H1 (cell line): ENCODE results near the gene CAMK2D. TPM values are rescaled to one million over a fixed set of nuclear protein-coding genes. Genes with fewer than 3 reads are reported as not detected.

Experiments used
- CHD7 ChIP-seq: fragments of 300-600 bp; sonication (generic); IDR thresholded peaks from 2 replicates; pipeline ENCODE4 v1.7.1; 2012; ENCODE audit warnings: low read length, moderate library complexity, mild to moderate bottlenecking, inconsistent platforms; ENCODE audit not compliant: insufficient replicate concordance
- MAX ChIP-seq: IDR thresholded peaks from 2 replicates; pipeline ENCODE4 v1.6.1; 2012; ENCODE audit warnings: inconsistent platforms
- ZNF274 ChIP-seq: IDR thresholded peaks from 2 replicates; pipeline ENCODE4 v1.7.0; 2012; ENCODE audit warnings: low read length, borderline replicate concordance; ENCODE audit errors: extremely low read depth
- polyA plus RNA-seq, 7 experiments: library from polyadenylated mRNA; depleted of rRNA in 3 of 7; stranded (reverse) in 5 of 7; unstranded in 2 of 7; fragments of >200 nt in 5 of 7; fragments of 200-250 nt in 2 of 7; gene quantifications; 1 replicate in 5 of 7; 2 replicates in 1 of 7; 4 replicates in 1 of 7; pipeline versions ENCODE4 v1.2.1 to v1.2.3, GENCODE V29; 2011 to 2013; ENCODE audit warnings: missing spikeins in 2 of 7, mixed read lengths in 2 of 7
- total RNA-seq: library from RNA; stranded (reverse); fragmentation: NEBNext Ultra II Directional; extraction: Animal tissue kit (Norgen Biotek cat#: 25700); gene quantifications from 2 replicates; pipeline ENCODE4 v1.2.1, GENCODE V29; 2021

CAMK2D gene
- total and polyA plus RNA-seq, 2 of the 8 experiments (the other 6 are each of a cell fraction or from before 2014, with no cell fraction given): 3.2 to 7.0 TPM

DNA sequence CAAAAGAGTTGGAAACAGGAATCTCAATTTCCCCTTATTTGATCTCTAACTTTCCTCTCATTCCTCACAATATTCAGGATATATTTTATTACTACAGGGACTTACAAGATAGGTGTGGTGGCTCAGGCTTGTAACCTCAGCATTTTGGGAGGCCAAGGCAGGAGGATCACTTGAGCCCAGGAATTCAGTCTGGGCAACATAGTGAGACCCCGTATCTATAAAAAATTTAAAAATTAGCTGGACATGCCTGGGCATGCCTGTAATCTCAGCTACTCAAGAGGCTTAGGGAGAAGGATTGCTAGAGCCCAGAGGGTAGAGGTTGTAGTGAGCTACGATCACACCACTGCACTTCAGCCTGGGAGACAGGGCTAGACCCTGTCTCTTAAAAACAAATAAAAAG is 200.4 kb downstream of the CAMK2D start (continued):
- no peak for TF ChIP-seq CHD7
- TF ChIP-seq ZNF274: no peak
- no peak for TF ChIP-seq MAX
- TF ChIP-seq, all 59 proteins: peak for 0
